KOPT-K1 (cell line): ENCODE data around the gene MVK.

Source experiments
- H3K27ac ChIP-seq: fragments of 200-600 bp; sonication (generic); 2 replicates; pipeline ENCODE4 v1.5.1; 2016; ENCODE audit warnings: antibody characterized with exemption, mild to moderate bottlenecking, low read depth, low read length; ENCODE audit not compliant: poor library complexity, severe bottlenecking
- H3K36me3 ChIP-seq: fragments of 200-600 bp; sonication (generic); 2 replicates; pipeline ENCODE4 v1.5.1; 2017; ENCODE audit warnings: antibody characterized with exemption, mild to moderate bottlenecking, low read length, moderate library complexity; ENCODE audit not compliant: insufficient read depth
- H3K9me3 ChIP-seq: fragments of 200-600 bp; sonication (generic); 2 replicates; pipeline ENCODE4 v1.5.1; 2017; ENCODE audit warnings: antibody characterized with exemption, low read length, mild to moderate bottlenecking; ENCODE audit not compliant: insufficient read depth, poor library complexity, severe bottlenecking

Gene MVK

GRCh38 chr12:109554761-109555160 is 18.8 kb upstream of the MVK start:
- peaks cover 13% of the 10 kb centered on the region; the same call in 1 of the 2 replicates for H3K36me3 ChIP-seq
- no peaks in the 10 kb centered on the region for H3K9me3 ChIP-seq
- no peak overlapping the region for H3K27ac ChIP-seq

- no peaks in the 10 kb centered on the region for H3K9me3 ChIP-seq
- peaks cover 17% of the 10 kb centered on the region; the same call in 1 of the 2 replicates for H3K36me3 ChIP-seq
- no peak overlapping the region for H3K27ac ChIP-seq
These were observed 17.9 kb upstream of the MVK start for GRCh38 chr12:109555431-109556315.

GRCh38 chr12:109557200-109557599 is 16.4 kb upstream of the MVK start:
- H3K27ac ChIP-seq, result no peak overlapping the region
- peaks cover 30% of the 10 kb centered on the region; the same call in 1 of the 2 replicates for H3K36me3 ChIP-seq

GRCh38 chr12:109557805-109558204 is 15.8 kb upstream of the MVK start:
- Histone ChIP-seq H3K9me3 (peaks cover 9% of the 10 kb centered on the region), H3K27ac (no peak overlapping the region), H3K36me3 (peaks cover 36% of the 10 kb centered on the region)

More at GRCh38 chr12:109557200-109557599, 16.4 kb upstream of the MVK start:
- peaks cover 3% of the 10 kb centered on the region for H3K9me3 ChIP-seq

- H3K36me3 ChIP-seq, result peaks cover 44% of the 10 kb centered on the region
- no peak overlapping the region for H3K27ac ChIP-seq
- peaks cover 10% of the 10 kb centered on the region for H3K9me3 ChIP-seq
These were observed 15.0 kb upstream of the MVK start for GRCh38 chr12:109558374-109559199.

GRCh38 chr12:109559200-109559505 is 14.4 kb upstream of the MVK start:
- H3K9me3 ChIP-seq, result peaks cover 10% of the 10 kb centered on the region
- H3K27ac ChIP-seq, result no peak overlapping the region
- H3K36me3 ChIP-seq, result peaks cover 50% of the 10 kb centered on the region

- no peak overlapping the region for H3K27ac ChIP-seq
- H3K9me3 ChIP-seq, result peaks cover 10% of the 10 kb centered on the region
- H3K36me3 ChIP-seq, result peaks cover 54% of the 10 kb centered on the region
These were observed 14.0 kb upstream of the MVK start for GRCh38 chr12:109559601-109560000.

- peaks cover 69% of the 10 kb centered on the region for H3K36me3 ChIP-seq
- H3K9me3 ChIP-seq, result peaks cover 10% of the 10 kb centered on the region
- H3K27ac ChIP-seq, result no peak overlapping the region
These were observed 12.5 kb upstream of the MVK start for GRCh38 chr12:109560867-109561710.

- Histone ChIP-seq H3K9me3 (peaks cover 10% of the 10 kb centered on the region), H3K27ac (no peak overlapping the region), H3K36me3 (peaks cover 73% of the 10 kb centered on the region)
These were observed 11.9 kb upstream of the MVK start for GRCh38 chr12:109561711-109562030.

GRCh38 chr12:109562871-109563270 is 10.7 kb upstream of the MVK start:
- no peak overlapping the region for H3K27ac ChIP-seq
- H3K36me3 ChIP-seq, result peaks cover 74% of the 10 kb centered on the region
- H3K9me3 ChIP-seq, result peaks cover 10% of the 10 kb centered on the region

- Histone ChIP-seq H3K9me3 (peaks cover 10% of the 10 kb centered on the region), H3K36me3 (peaks cover 81% of the 10 kb centered on the region), H3K27ac (no peak overlapping the region)
These were observed 10.0 kb upstream of the MVK start for GRCh38 chr12:109563291-109564284.

- H3K36me3 ChIP-seq, result peaks cover 99% of the 10 kb centered on the region
- no peak overlapping the region for H3K27ac ChIP-seq
- H3K9me3 ChIP-seq, result peaks cover 10% of the 10 kb centered on the region
These were observed 7.2 kb upstream of the MVK start for GRCh38 chr12:109566424-109566823.

GRCh38 chr12:109567296-109567695 is 6.3 kb upstream of the MVK start:
- H3K36me3 ChIP-seq, result peaks cover 94% of the 10 kb centered on the region
- H3K9me3 ChIP-seq, result peaks cover 6% of the 10 kb centered on the region
- H3K27ac ChIP-seq, result no peak overlapping the region

- H3K36me3 ChIP-seq, result peaks cover 87% of the 10 kb centered on the region
- H3K27ac ChIP-seq, result no peak overlapping the region
- no peaks in the 10 kb centered on the region for H3K9me3 ChIP-seq
These were observed 5.6 kb upstream of the MVK start for GRCh38 chr12:109567967-109568366.
